HG02759 (cell line): Measurements from ENCODE around the gene MITF.
"Not testable (repeated sequence)": the region's sequence is repeated elsewhere in the genome, so short reads cannot be mapped to it uniquely, and the experiment has no call there.

ENCODE experiments used
- ATAC-seq: cut with Tn5 transposase; IDR thresholded peaks from one replicate; pipeline ENCODE4 v1.9.1; 2021; ENCODE audit warnings: mild to moderate bottlenecking, moderate library complexity; ENCODE audit not compliant: unreplicated experiment

MITF gene

DNA sequence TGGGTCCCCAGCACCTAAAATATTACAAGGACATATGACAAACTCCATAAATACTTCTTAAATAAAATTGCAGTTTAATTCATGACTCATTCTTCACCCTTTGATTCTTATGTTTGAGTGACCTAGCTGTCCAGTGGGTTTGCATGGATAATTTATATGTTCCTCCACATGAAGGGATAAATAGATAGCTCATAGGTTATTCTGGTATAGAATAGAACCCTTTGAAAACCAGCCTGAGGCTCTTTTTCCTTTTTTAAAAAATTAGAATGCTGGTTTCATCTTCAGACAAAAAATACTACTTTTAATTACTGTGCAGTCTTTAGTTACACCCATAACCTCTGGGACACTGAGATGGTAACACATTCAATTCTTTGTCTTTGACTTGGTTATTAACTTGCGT lies 163.1 kb downstream of the MITF start:
- no peak for ATAC-seq

DNA sequence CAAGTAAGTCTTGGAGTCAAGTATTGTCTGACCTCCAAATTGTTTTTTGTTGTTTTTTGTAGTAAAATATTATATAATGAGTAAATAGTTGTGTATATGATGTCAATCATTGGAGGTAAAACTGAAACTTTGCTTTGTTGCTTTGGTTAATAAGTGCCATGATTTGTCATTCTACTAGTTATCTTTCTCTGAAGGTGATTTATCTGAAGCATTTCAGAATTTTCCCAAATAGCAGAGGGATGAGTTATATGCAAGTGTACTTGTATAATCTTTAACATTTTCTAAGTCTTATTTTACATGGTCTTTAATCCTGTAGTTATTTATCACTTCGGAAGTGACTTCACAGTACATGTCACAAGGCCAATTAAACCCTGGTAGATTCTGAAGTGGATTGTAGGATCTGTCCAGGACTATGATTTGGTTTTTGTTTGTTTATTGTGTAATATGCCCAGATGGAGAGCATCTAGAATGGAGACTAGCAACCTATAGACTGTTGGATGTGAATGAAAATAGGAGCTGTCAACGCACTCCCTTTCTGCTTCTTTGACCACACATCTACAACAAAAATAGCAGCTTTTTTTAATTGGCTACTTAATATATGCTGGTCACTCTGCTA lies 167.2 kb downstream of the MITF start:
- peak; percentile 61 for ATAC-seq

DNA sequence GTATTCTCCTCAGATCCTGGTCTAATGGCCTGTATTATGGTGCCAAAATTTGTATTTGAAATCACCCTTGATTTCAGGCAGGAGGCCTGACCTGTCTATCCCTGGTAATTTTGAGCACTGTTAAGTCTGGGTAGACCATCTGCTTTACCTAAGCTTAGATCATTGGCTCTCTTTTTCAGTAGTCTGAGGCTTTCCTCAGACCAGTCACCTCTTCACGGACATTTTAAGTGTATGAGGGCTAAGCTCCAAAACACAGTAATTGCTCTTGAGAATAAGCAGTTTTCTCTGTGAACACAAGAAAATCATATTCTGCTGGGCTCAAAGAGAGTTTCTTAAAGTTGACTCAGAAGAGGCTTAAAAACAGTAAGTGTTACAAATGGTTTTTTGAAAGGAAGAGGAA lies 168.3 kb downstream of the MITF start:
- no peak for ATAC-seq

DNA sequence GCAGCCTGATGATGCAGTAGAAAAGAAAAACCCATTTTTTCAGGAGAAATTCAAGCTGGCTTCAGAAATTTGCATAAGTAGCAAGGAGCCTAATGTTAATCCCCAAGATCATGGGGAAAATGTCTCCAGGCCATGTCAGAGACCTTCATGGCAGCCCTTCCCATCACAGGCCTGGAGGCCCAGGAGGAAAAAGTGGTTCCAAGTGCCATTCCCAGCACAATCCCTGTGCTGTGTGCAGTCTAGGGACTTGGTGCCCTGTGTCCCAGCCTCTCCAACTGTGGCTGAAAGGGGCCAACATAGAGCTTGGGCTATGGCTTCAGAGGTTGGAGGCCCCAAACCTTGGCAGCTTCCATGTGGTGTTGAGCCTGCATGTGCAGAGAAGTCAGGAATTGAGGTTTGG lies 170.6 kb downstream of the MITF start:
- ATAC-seq = not testable (repeated sequence)

DNA sequence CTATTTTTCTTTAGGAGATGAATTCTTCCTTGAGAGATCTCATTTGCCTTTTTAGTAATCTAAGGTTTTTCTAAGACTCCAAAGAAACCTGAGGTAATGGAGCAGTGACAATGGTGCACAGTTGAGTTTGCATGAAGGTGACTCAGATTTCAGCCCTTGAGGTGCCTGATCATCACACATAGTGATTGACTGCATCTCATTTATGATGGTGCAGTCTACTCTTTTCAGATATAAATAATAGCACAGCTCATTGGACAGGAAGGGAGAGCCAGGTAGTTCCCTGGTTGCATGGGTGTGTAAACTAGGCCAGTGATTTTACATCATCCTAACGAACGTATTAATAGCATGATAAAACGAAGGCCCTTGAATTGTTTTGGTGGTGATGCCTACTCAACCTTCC lies 174.2 kb downstream of the MITF start:
- ATAC-seq = no peak

DNA sequence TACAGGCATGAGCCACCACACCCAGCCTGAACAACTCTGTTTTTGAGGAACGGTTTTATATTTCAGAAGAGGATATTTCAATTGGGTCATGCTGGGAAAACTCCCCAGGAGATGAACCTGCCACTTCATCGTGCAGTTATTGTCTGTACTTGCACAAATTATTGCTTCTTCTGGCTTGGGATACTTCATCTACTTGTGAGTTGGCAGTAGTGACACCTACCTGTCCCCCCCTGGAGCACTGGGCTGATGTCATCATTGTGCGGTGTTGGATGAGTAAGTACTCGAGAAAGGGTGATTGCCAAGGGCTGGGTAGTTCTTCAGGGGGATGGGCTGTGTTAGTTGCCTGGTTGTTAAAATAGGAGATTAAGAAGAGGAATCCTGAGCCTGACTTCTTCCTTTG lies 175.1 kb downstream of the MITF start:
- ATAC-seq = no peak

DNA sequence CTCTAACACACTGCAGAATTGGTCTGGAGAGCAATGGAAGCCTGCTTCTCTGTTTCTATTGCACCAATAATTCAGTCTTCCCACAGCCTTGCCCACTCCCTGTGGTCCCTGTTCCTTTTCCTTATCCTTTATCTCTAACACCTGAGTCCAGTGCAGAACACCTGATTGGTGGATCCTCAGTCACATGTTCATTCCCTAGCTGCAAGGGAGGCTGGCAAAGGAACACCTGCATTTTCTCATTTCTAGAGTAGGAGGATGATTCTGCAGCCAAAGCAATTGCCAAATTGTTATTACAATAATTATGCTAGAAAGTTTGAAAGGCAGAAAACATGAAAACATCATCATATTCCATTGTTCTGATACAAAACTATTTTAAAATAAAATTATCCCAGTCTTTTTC lies 176.5 kb downstream of the MITF start:
- no peak for ATAC-seq

DNA sequence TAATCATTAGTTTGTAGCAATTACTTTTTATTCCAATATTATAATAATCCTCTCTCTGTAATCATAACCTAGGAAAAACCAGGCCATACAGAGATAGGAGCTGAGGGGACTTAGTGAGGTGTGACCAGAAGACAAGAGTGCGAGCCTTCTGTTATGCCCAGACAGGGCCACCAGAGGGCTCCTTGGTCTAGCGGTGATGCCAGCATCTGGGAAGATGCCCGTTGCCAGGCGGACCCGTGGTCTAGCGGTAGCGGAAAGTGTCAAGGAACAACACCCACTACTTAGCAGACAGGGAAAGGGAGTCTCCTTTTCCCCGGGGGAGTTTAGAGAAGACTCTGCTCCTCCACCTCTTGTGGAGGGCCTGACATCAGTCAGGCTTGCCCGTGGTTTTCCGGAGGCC lies 180.7 kb downstream of the MITF start:
- not testable (repeated sequence) for ATAC-seq

DNA sequence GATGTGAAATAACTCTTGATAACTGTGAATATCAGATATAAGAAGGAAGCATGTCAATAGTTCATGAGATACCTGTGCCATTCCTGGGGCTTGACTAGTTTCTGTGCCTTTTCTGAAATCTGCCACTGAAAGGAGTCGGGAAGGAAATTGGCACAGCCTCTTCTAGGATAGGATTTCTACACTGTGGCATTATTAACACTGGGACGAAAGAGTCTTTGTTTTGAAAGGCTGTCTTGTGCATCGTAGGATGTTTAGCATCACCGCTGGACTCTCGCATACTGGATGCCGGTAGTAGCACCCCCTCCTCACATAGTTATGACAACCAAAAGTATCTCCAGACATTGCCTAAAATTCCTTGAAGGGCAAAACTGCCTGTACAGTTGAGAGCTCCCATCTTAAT lies 182.4 kb downstream of the MITF start:
- ATAC-seq = no peak

DNA sequence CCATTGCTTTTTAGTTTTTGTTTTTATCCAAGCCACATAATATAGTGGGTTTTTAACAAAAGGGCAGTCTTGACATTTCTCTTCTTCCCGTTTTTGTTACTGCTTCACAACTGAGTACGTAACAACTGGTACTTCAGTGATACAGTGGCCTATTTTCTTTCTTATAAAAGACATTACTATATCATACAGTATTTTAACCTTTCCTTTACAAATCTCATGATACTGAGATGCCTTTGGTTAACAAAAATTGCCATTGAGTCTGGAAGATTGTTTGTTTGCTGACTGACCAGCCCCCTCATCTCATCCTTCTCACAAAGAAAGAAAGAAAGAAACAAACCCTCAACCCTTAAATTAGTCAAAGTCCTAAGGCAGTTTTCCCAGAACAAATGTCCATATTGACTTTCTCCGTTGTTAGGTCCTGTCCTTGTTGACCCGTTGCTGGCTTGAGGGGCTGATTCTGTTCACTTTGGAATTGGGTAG lies 183.3 kb downstream of the MITF start:
- ATAC-seq = no peak

DNA sequence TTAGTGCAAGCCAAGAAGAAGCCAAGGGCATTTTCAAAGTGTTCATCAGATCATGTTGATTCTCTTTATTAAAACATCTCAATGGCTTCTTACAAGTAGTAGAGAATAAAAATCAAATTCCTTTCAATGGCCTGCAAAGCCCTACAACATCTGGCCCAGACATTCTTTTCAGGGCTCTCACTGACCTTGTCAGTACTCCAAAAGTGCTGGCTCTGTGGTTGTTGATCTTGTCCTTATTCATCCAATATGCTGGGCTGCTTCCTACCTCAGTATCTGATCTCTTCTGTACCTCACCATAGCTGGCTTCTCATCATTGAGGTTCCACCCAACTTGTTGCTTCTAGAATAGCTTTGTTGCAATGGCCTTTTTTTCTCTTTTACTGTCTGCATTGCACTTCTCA lies 186.2 kb downstream of the MITF start:
- no peak for ATAC-seq

DNA sequence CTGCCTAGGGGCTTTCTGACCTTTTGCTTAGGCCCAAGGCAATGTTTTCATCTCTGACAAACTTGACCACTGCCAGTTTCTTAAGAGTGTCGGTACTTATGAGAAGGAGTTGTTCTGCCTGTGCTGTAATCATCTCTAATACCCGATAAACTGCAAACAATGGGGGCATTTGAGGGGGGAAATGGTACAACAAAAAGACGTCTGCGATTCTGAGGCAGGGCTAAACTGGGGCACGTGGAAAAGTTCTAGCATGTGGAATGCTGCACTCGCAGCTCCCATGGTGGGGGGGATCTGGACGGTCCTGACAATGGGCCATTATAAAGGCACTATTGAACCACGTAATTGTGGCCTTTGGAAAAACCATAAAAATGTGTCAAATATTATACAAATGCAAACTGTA lies 187.1 kb downstream of the MITF start:
- no peak for ATAC-seq

DNA sequence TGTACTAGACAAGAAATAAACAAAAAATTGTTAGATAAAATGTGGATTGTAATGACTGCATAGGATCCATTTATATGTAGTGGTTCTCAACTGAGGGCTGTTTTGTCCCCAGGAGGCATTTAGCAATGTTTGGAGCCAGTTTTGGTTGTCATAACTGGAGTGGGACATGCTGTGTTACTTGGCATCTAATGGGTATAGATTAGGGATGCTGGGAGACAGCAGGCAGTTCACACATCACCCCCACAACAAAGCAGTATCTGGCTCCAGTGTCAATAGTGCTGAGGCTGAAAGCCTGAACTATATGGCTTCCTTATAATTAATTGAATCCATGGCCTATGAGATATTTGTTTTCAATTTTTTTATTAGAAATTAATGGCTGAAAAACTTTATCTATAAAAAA lies 188.3 kb downstream of the MITF start:
- ATAC-seq = no peak

DNA sequence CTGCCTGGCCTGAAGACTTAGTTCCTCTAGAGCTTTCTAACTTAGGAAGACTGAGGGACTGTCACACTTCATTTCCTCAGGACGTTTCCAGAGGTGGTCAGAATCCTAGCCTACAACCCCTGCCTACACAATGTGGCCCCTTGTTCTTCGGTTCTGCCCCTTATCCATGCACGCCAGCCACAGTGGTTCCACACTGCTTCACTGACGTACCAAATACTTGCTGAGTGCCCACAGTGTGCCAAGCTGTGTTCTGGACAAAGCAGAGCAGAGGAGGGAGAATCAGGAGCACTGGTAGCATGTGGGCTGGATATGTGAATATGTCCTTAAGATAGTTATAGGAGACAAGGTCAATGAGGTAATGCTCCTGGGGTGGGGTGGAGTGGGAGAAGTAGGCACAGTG lies 189.8 kb downstream of the MITF start:
- ATAC-seq = no peak

DNA sequence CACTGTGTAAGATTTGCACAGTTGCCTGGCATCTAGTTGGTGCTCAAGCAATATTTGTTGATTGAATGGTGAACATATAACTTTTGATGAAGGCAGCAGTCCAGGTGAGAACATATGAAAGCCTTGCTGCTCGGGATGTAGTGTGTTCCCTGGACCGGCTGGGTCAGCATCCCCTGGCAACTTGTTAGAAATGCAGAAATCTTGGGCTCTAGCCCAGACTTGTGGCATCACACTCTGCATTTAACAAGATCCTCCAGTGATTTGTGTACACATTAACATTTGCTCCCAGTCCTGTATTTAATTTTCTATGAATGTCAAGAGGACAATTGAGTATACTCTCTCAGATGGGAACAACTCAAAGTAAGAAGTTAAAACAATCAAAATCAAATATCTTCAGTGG lies 191.3 kb downstream of the MITF start:
- no peak for ATAC-seq

DNA sequence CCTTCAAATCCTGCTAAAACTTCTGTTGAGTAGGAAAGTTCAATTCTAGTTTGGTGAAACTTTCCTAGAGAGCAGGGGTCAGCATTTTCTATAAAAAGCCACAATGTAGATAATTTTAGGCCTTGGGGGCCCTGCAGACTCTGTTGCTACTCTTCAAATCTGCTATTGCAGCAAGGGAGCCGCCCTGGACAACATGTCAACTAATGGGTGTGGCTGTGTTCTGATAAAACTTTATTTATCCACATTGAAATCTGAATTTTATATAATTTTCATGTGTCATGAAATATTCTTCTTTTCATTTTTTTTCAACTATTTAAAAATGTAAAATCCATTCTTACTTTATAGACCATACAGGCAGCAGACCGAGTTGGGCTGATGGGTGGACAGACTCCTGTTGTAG lies 192.8 kb downstream of the MITF start:
- ATAC-seq = no peak

DNA sequence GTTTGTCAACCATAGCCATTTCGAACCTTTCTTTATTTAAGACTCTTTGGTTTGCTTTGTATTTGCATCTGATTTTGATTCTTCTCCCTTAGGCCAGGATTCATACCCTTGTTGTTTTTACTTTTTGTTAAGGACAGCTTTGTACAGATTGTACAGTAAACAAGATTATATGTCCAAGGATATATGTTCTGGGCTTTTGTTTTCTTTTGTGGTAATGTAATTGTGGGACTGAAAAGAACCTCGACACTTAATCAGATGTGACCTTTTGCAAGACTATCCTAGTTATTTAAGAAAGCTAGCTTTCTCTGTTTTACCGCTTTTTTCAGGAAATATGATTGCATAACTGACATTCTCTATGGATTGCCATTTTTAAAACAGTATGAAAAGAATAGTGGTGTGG lies 193.2 kb downstream of the MITF start:
- ATAC-seq = no peak

DNA sequence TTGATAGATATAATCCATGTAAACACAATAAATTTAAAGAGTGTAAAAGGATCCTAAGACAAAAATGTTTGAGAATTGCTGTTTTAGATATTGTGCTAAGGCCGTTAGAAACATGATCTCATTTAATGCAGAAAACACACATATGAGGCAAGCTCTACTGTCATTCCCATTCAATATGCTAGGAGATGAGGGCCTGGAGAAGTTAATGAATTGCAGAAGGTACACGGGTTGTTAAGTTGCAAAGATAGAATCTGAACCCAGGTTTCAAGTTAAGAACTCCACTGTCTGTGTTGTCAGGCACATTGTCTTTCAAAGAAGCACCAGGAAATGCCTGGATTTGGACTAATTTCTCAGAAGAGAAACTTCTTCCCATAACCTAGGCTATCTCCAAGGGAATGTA lies 195.1 kb downstream of the MITF start:
- no peak for ATAC-seq

DNA sequence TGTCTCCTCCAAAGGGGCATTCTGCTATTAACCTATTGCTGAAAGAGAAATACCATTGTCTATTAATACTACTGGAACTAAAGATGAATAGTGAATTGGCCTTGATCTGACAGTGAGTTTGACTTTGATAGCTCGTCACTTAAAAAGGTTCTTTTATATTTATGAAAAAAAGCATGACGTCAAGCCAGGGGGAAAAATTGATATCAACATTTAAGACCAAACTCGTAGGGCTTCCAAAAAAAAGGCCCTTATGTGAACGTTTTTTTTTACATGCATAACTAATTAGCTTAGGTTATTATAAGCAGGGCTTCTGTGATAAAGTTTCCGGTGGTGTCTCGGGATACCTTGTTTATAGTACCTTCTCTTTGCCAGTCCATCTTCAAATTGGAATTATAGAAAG lies 197.0 kb downstream of the MITF start:
- no peak for ATAC-seq

DNA sequence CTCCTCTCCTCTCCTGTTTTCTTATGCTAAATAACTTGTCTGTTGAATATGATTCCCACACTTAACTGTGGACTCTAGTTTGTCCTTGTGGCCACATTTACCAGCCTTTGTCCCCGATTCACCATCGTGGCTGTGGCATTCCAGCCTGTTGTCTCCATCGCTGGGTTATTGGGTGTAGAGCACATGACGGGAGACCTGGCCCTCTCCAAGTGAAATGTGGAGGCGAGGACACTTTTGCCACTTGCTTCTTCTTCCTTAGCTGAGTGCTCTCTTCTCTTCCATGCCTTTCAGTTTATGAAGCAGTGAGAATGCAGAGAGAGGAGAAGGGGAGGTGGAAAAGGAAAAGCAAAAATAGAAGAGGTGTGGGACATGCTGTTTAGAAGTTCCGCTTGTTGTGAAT lies 198.8 kb downstream of the MITF start:
- no peak for ATAC-seq

DNA sequence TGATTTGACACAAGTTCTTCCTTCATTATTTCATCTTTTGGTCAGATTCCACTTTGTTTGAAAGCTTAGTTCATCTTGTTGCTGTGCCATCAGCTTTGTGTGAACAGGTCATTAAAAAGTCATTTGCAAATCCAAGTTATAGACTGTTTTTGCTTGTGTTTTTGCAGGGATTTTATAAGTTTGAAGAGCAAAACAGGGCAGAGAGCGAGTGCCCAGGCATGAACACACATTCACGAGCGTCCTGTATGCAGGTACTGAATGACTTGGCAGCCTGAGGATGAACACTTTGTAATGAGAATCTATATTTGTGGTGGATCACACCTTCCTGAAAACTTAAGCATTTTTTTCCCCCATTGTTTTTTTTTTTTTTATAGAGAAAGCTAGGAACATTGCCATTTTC lies 199.7 kb downstream of the MITF start:
- no peak for ATAC-seq

DNA sequence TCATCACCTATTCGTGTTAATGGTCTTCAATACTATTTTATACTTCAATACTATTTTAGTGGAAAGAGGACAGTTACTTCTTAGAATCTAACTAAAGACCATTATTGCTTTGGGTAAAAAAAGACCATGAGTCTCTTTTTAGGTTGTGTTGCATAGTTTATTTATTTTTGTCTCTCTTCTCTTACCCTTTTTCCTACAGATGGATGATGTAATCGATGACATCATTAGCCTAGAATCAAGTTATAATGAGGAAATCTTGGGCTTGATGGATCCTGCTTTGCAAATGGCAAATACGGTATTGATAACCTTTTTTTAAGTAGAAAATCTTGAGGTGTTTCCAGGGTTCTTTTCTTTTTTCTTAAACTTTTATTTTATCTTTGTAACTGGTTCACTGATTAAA lies 201.8 kb downstream of the MITF start:
- no peak for ATAC-seq

DNA sequence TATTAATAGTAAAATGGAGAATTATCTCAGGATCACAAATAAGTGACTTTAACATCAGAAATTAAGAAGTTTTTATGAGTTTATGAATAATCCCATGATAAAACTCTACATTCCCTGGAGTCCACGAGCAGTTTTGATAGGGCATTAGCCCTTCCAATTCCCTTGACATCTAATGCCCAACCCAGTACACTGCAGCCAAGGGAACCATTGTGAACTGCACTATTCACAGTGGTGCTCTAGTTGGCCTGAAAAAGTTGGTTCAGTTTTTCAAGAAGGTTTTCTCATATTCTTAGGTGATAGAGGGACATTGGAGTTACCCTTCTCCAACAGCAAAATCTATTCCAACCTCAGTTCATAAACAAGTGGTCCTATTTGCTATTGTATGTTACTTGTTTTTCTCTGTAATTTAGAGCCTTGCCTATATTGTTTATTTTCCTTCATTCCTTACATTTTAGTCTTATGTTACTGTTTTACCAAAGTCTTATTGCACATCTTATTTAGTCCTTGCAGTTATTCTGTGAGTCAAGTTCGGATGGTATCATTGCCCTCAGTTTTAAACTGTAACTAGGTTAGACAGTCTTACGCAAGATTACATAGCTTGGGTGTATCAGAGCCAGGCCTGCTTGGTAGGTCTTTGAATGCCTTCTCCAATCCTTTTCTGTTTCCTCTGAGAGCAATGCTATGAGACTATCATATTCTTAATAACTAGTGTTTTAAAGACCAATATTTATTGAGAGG lies 202.3 kb downstream of the MITF start:
- no peak for ATAC-seq
